GM19468 (cell line): ENCODE data around the gene TAF7L.
"Not testable (repeated sequence)": the region's sequence is repeated elsewhere in the genome, so short reads cannot be mapped to it uniquely, and the experiment has no call there.

Experiments used
- ATAC-seq: cut with Tn5 transposase; IDR thresholded peaks from one replicate; pipeline ENCODE4 v1.9.1; 2021; ENCODE audit warnings: mild to moderate bottlenecking, moderate library complexity, moderate number of reproducible peaks; ENCODE audit not compliant: unreplicated experiment; ENCODE audit errors: extremely low read depth

TAF7L gene

GRCh38 chrX:101290957-101291603 lies at the start of gene TAF7L:
TSS of gene TAF7L (minus strand) at chrX:101291334. CDS start at chrX:101287543, 3,791 bp downstream.
- no peak for ATAC-seq

- ATAC-seq = no peak
These were observed 46.7 kb upstream of the TAF7L start for GRCh38 chrX:101337776-101338271.

GRCh38 chrX:101334310-101334709 lies 43.2 kb upstream of the TAF7L start:
- ATAC-seq = not testable (repeated sequence)

GRCh38 chrX:101326600-101326999 lies 35.5 kb upstream of the TAF7L start:
- ATAC-seq = not testable (repeated sequence)

GRCh38 chrX:101303790-101304189 lies 12.7 kb upstream of the TAF7L start:
- ATAC-seq = no peak

- ATAC-seq = not testable (repeated sequence)
These were observed 4.5 kb upstream of the TAF7L start for GRCh38 chrX:101295603-101296002.

- no peak for ATAC-seq
These were observed 3.7 kb downstream of the TAF7L start for GRCh38 chrX:101287402-101287801.

- ATAC-seq = no peak
These were observed 14.9 kb downstream of the TAF7L start for GRCh38 chrX:101276238-101276637.

- no peak for ATAC-seq
These were observed 16.9 kb downstream of the TAF7L start for GRCh38 chrX:101274198-101274597.

- ATAC-seq = no peak
These were observed 25.2 kb downstream of the TAF7L start for GRCh38 chrX:101265869-101266428.

- ATAC-seq = no peak
These were observed 27.4 kb downstream of the TAF7L start for GRCh38 chrX:101263766-101264165.

- no peak for ATAC-seq
These were observed 28.5 kb downstream of the TAF7L start for GRCh38 chrX:101262590-101262989.

GRCh38 chrX:101260435-101260834 lies 30.7 kb downstream of the TAF7L start:
- ATAC-seq = no peak

GRCh38 chrX:101258259-101258581 lies 32.9 kb downstream of the TAF7L start:
- ATAC-seq = no peak

- ATAC-seq = no peak
These were observed 33.5 kb downstream of the TAF7L start for GRCh38 chrX:101257448-101258258.

GRCh38 chrX:101252634-101253033 lies 38.5 kb downstream of the TAF7L start:
- ATAC-seq = no peak

GRCh38 chrX:101241531-101241930 lies 49.6 kb downstream of the TAF7L start:
- ATAC-seq = no peak

GRCh38 chrX:101237041-101237440 lies 54.1 kb downstream of the TAF7L start:
- ATAC-seq = no peak

GRCh38 chrX:101232316-101232715 lies 58.8 kb downstream of the TAF7L start:
- ATAC-seq = no peak

- no peak for ATAC-seq
These were observed 60.1 kb downstream of the TAF7L start for GRCh38 chrX:101231080-101231479.

GRCh38 chrX:101230636-101231035 lies 60.5 kb downstream of the TAF7L start:
- no peak for ATAC-seq
